Measurements from ENCODE around the gene CASZ1. TPM values are rescaled to one million over a fixed set of nuclear protein-coding genes. Genes with fewer than 3 reads are reported as not detected.

The CASZ1 gene
- total and polyA plus RNA-seq, 12 donors, result 19.5 to 79.8 (median 64.7) TPM

GRCh38 chr1:10667861-10668761 lies 128.3 kb downstream of the CASZ1 start:
- Histone ChIP-seq H3K4me3 (no peak overlapping the region), H3K9me3 (no peaks in the 10 kb centered on the region), H3K27ac (peak overlapping the region in 9 of 10 donors; percentile 40 to 91 (median 63)), H3K36me3 (peaks cover 0 to 16% (median 3%) of the 10 kb centered on the region in 9 donors), H3K27me3 (no peaks in the 10 kb centered on the region), H3K4me1 (peaks cover 22 to 97% (median 79%) of the 10 kb centered on the region in 9 donors)
- ATAC-seq (peak in 2 of 8 donors; percentile 2 to 24), DNase-seq (no peak)
- TF ChIP-seq, protein P1, sequence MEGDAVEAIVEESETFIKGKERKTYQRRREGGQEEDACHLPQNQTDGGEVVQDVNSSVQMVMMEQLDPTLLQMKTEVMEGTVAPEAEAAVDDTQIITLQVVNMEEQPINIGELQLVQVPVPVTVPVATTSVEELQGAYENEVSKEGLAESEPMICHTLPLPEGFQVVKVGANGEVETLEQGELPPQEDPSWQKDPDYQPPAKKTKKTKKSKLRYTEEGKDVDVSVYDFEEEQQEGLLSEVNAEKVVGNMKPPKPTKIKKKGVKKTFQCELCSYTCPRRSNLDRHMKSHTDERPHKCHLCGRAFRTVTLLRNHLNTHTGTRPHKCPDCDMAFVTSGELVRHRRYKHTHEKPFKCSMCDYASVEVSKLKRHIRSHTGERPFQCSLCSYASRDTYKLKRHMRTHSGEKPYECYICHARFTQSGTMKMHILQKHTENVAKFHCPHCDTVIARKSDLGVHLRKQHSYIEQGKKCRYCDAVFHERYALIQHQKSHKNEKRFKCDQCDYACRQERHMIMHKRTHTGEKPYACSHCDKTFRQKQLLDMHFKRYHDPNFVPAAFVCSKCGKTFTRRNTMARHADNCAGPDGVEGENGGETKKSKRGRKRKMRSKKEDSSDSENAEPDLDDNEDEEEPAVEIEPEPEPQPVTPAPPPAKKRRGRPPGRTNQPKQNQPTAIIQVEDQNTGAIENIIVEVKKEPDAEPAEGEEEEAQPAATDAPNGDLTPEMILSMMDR (IDR thresholded peaks at IDR 0.05), result no peak
- intact Hi-C loops (cut with DNase I), result loop anchor here in 2 of 10 donors (10.0 kb wide), 1 partner anchor 197 kb away; no protein-coding TSS in a partner anchor
- 40 to 44% methylated on average over 39 to 40 of the region's 40 CpGs for WGBS, 2 donors

GRCh38 chr1:10665930-10666850 lies 130.3 kb downstream of the CASZ1 start:
- H3K9me3 ChIP-seq, result no peaks in the 10 kb centered on the region
- DNase-seq (peak; percentile 78 to 80), ATAC-seq (peak; percentile 48 to 82 (median 68))
- intact Hi-C loops (cut with DNase I), result loop anchor here in 2 of 10 donors (10.0 kb wide), 1 partner anchor 199 kb away; no protein-coding TSS in a partner anchor
- peaks cover 0 to 16% (median 3%) of the 10 kb centered on the region in 9 donors for H3K36me3 ChIP-seq
- no peak overlapping the region for H3K4me3 ChIP-seq
- TF ChIP-seq, protein P1 (IDR thresholded peaks at IDR 0.05), result no peak
- H3K27ac ChIP-seq, result peak overlapping the region; percentile 54 to 91 (median 88)
- H3K4me1 ChIP-seq, result peaks cover 22 to 89% (median 74%) of the 10 kb centered on the region in 9 donors
- WGBS, 2 donors, result 73 to 80% methylated on average over 36 of the region's 36 CpGs
- H3K27me3 ChIP-seq, result no peaks in the 10 kb centered on the region

DNA sequence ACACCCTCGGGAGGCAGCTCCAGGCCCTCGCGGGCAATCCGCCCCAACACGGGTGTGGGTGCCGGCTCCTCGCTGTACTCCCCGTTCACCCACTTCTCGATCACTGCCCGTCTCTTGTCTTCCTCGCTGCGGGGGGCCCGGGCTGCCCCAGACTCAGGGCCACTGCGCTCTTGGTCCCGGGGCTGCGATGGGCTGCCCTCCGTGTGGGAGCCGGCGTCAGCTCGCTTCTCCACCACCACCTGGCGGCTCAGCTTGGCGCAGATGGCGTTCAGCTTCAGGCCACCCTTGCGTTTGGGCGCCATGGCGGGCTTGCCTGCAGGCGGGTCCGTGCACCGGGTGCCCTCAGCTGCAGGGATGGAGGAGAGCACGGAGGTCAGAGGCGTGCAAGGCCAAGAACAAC lies 131.2 kb downstream of the CASZ1 start:
- intact Hi-C loops (cut with DNase I), result loop anchor here in 2 of 10 donors (10.0 kb wide), 1 partner anchor 200 kb away; no protein-coding TSS in a partner anchor
- TF ChIP-seq, protein P1 (IDR thresholded peaks at IDR 0.05), result no peak
- H3K36me3 ChIP-seq, result peaks cover 0 to 20% (median 3%) of the 10 kb centered on the region in 9 donors
- no peak overlapping the region for H3K4me3 ChIP-seq
- H3K4me1 ChIP-seq, result peaks cover 22 to 81% (median 70%) of the 10 kb centered on the region in 9 donors
- DNase-seq, result no peak
- ATAC-seq, result no peak
- H3K27me3 ChIP-seq, result no peaks in the 10 kb centered on the region
- peak overlapping the region in 9 of 10 donors; percentile 26 to 91 (median 89) for H3K27ac ChIP-seq
- 94 to 95% methylated on average over 31 of the region's 31 CpGs for WGBS, 2 donors
- no peaks in the 10 kb centered on the region for H3K9me3 ChIP-seq
